ENCODE results near the gene JADE3. TPM values are rescaled to one million over a fixed set of nuclear protein-coding genes. Genes with fewer than 3 reads are reported as not detected.

The JADE3 gene
- total and polyA plus RNA-seq, 2 experiments from 2014 or later: 0.84 to 2.5 TPM

DNA sequence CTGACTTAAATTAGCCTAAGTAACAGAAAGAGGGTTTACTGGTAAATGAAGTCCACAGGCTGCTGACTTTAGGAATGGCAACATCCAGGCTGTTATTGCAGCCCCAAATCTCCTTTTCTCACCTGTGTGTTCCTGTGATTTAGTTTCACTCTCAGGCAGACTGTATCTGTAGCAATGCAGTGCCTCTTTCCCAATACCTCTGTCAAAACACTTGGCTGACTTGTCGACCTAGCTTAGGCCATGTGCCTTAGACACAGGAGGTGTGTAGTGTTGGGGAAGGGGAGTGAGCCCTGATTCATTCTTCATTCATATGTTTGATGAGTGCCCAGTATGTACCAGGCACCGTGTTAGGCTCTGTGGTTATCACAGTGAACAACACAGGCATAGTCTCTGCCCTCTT is 46.9 kb downstream of the JADE3 start:
- Histone ChIP-seq H3K4me3 (no peak overlapping the region), H4K20me1 (ENCODE audit: insufficient read depth) (no peaks in the 10 kb centered on the region), H3K9me3 (ENCODE audit: low read depth) (no peaks in the 10 kb centered on the region), H3K4me2 (ENCODE audit: unreplicated experiment) (no peak overlapping the region), H3K27ac (no peak overlapping the region), H3K79me2 (ENCODE audit: insufficient read depth) (no peaks in the 10 kb centered on the region), H3F3A (ENCODE audit: insufficient read depth) (no peaks in the 10 kb centered on the region), H3K4me1 (ENCODE audit: insufficient read depth) (no peaks in the 10 kb centered on the region), H3K9me2 (ENCODE audit: insufficient read depth) (no peaks in the 10 kb centered on the region), H3K9ac (no peak overlapping the region), H3K36me3 (ENCODE audit: low read depth) (no peaks in the 10 kb centered on the region), H2AFZ (no peak overlapping the region), H3K27me3 (replicated peaks; ENCODE audit: insufficient read depth) (no peaks in the 10 kb centered on the region)
- no peak for DNase-seq
- no peak for TF ChIP-seq EZH2phosphoT487 (IDR thresholded peaks at IDR 0.05; ENCODE audit: insufficient read depth, low read depth)
- no peak for TF ChIP-seq EZH2 (IDR thresholded peaks at IDR 0.05; ENCODE audit: insufficient read depth, poor library complexity, severe bottlenecking)
- WGBS, 2 experiments (ENCODE audit: low coverage in 1 of 2, low lambda C conversion rate in 2 of 2, missing lambda C conversion rate in 2 of 2): 55 to 59% methylated on average over 2 of the region's 2 CpGs
- in situ Hi-C loops (cut with MboI): no loop called here

DNA sequence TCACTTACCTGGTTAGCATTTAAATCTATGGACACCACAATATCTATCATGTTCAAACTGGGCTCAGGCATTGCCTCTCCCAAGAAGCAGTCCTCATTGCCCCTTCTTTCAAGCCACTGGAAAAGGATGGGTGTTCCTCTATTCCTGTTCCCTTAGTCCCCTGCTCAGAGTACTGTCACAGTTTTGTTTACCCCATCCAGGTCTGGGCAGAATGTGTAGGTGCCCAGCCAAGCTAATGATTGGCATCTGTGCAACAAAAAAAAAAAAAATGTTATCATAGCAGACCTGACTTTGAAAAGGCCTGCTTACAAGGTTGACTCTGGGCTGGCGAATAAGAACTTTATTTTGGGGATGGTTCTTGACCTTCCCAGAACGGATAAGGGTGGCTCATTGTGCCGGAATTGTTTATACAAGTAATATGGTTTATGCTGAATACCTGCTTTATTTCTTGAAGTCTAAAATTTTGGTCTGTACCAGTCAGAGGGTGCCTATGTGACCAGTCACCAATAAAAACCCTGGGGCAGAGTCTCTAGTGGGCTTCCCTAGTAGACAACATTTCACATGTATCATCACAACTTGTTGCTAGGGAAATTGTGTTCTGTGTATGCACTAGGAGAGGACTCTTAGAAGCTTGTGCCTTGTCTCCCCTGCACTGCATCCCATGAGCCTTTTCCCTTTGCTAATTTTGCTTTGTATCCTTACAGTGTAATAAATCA is 47.9 kb downstream of the JADE3 start:
- H3K4me1 ChIP-seq (ENCODE audit: insufficient read depth): peaks cover under 1% of the 10 kb centered on the region; the same call in 1 of the 2 replicates
- no peaks in the 10 kb centered on the region for H3K9me2 ChIP-seq (ENCODE audit: insufficient read depth)
- DNase-seq: peak; percentile 3
- no peak overlapping the region for H3K27ac ChIP-seq
- no peaks in the 10 kb centered on the region for H3F3A ChIP-seq (ENCODE audit: insufficient read depth)
- no peaks in the 10 kb centered on the region for H3K9me3 ChIP-seq (ENCODE audit: low read depth)
- TF ChIP-seq EZH2 (IDR thresholded peaks at IDR 0.05; ENCODE audit: insufficient read depth, poor library complexity, severe bottlenecking): no peak
- TF ChIP-seq EZH2phosphoT487 (IDR thresholded peaks at IDR 0.05; ENCODE audit: insufficient read depth, low read depth): no peak
- no peak overlapping the region for H3K4me2 ChIP-seq (ENCODE audit: unreplicated experiment)
- H3K9ac ChIP-seq: no peak overlapping the region
- 97 to 98% methylated on average over 3 of the region's 3 CpGs for WGBS, 2 experiments (ENCODE audit: low coverage in 1 of 2, low lambda C conversion rate in 2 of 2, missing lambda C conversion rate in 2 of 2)
- no peaks in the 10 kb centered on the region for H4K20me1 ChIP-seq (ENCODE audit: insufficient read depth)
- no peak overlapping the region for H2AFZ ChIP-seq
- no peaks in the 10 kb centered on the region for H3K36me3 ChIP-seq (ENCODE audit: low read depth)
- no peaks in the 10 kb centered on the region for H3K27me3 ChIP-seq (replicated peaks; ENCODE audit: insufficient read depth)
- no peaks in the 10 kb centered on the region for H3K79me2 ChIP-seq (ENCODE audit: insufficient read depth)
- H3K4me3 ChIP-seq: no peak overlapping the region
- in situ Hi-C loops (cut with MboI): no loop called here

DNA sequence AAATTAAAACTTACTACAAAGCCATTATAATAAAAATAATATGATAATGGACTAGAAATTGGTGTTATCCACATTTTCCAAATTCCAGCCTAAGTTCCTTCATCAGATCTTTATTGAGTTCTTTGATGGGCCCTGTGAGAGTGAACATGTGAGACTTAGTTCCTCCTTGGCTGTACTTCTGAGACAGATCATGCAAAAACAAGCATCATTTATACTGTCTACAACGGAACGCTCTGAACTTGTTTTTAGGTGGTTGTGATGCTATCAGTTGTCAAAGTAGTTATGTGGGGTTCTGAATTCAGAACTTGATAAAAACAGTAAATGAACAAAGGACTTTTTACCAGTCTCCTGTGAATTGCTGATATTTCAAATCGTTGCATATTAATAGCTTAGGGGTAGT is 48.9 kb downstream of the JADE3 start:
- TF ChIP-seq EZH2 (IDR thresholded peaks at IDR 0.05; ENCODE audit: insufficient read depth, poor library complexity, severe bottlenecking) (no peak), EZH2phosphoT487 (IDR thresholded peaks at IDR 0.05; ENCODE audit: insufficient read depth, low read depth) (no peak)
- H3K9me3 ChIP-seq (ENCODE audit: low read depth): no peaks in the 10 kb centered on the region
- 45 to 56% methylated on average over 3 of the region's 3 CpGs for WGBS, 2 experiments (ENCODE audit: low coverage in 1 of 2, low lambda C conversion rate in 2 of 2, missing lambda C conversion rate in 2 of 2)
- no peak overlapping the region for H3K4me2 ChIP-seq (ENCODE audit: unreplicated experiment)
- no peaks in the 10 kb centered on the region for H3K9me2 ChIP-seq (ENCODE audit: insufficient read depth)
- no peaks in the 10 kb centered on the region for H3K79me2 ChIP-seq (ENCODE audit: insufficient read depth)
- DNase-seq: no peak
- no peaks in the 10 kb centered on the region for H4K20me1 ChIP-seq (ENCODE audit: insufficient read depth)
- H3K9ac ChIP-seq: no peak overlapping the region
- H3K27ac ChIP-seq: no peak overlapping the region
- no peak overlapping the region for H3K4me3 ChIP-seq
- no peaks in the 10 kb centered on the region for H3K27me3 ChIP-seq (replicated peaks; ENCODE audit: insufficient read depth)
- in situ Hi-C loops (cut with MboI): no loop called here
- no peaks in the 10 kb centered on the region for H3F3A ChIP-seq (ENCODE audit: insufficient read depth)
- H3K36me3 ChIP-seq (ENCODE audit: low read depth): no peaks in the 10 kb centered on the region
- H3K4me1 ChIP-seq (ENCODE audit: insufficient read depth): peaks cover 6% of the 10 kb centered on the region; the same call in 1 of the 2 replicates
- no peak overlapping the region for H2AFZ ChIP-seq

DNA sequence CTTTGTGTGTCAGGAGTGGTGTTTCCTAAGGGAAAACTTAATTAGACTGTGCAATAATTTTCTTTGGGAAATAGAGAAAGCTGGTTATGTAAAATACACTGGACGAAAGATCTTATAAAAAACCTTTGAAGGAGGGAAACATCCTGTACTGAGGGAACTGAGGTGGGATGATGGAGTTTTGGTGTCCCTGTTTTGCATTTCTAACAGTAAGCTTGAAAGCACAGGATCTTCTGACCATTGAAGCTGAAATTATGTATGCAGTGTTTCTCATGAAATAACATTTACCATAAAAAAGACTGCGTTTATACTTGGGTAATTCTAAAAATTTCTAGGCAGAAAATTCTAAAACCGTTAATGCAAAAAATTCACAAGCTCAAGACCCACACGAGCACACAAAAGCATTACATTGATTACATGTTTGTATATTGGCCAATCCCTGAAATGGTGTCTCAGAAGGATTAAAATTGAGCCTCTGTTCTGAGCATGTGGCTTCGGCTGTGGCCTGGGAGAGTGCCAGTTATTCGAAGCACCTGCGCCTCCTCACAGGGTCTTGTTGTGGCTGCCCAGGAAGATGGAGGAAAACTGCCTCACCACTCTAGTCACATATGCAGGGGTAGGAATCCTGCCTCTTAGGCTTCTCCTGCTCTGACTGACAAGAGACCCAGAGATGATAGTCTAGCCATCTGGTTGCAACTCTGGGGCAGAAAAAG is 49.5 kb downstream of the JADE3 start:
- H3K4me3 ChIP-seq: no peak overlapping the region
- no peaks in the 10 kb centered on the region for H3K36me3 ChIP-seq (ENCODE audit: low read depth)
- no peak for TF ChIP-seq EZH2 (IDR thresholded peaks at IDR 0.05; ENCODE audit: insufficient read depth, poor library complexity, severe bottlenecking)
- TF ChIP-seq EZH2phosphoT487 (IDR thresholded peaks at IDR 0.05; ENCODE audit: insufficient read depth, low read depth): no peak
- no peak overlapping the region for H3K9ac ChIP-seq
- H3K79me2 ChIP-seq (ENCODE audit: insufficient read depth): no peaks in the 10 kb centered on the region
- no peaks in the 10 kb centered on the region for H4K20me1 ChIP-seq (ENCODE audit: insufficient read depth)
- in situ Hi-C loops (cut with MboI): no loop called here
- no peak overlapping the region for H3K27ac ChIP-seq
- peaks cover 6% of the 10 kb centered on the region; the same call in 1 of the 2 replicates for H3K4me1 ChIP-seq (ENCODE audit: insufficient read depth)
- 87 to 91% methylated on average over 7 of the region's 7 CpGs for WGBS, 2 experiments (ENCODE audit: low coverage in 1 of 2, low lambda C conversion rate in 2 of 2, missing lambda C conversion rate in 2 of 2)
- no peaks in the 10 kb centered on the region for H3K9me3 ChIP-seq (ENCODE audit: low read depth)
- H2AFZ ChIP-seq: no peak overlapping the region
- DNase-seq: no peak
- H3K27me3 ChIP-seq (replicated peaks; ENCODE audit: insufficient read depth): no peaks in the 10 kb centered on the region
- H3K4me2 ChIP-seq (ENCODE audit: unreplicated experiment): no peak overlapping the region
- H3K9me2 ChIP-seq (ENCODE audit: insufficient read depth): no peaks in the 10 kb centered on the region
- H3F3A ChIP-seq (ENCODE audit: insufficient read depth): no peaks in the 10 kb centered on the region

Data from GM23248 (cell line).